ENCODE results near the gene SHC3. TPM values are rescaled to one million over a fixed set of nuclear protein-coding genes. Genes with fewer than 3 reads are reported as not detected.
A peak's percentile ranks its signal among the peaks of the same experiment; 100 is the strongest.

SHC3 gene
- total RNA-seq, 1 donor, result 0.36 TPM

- Histone ChIP-seq H3K27me3 (ENCODE audit: insufficient read depth, low read length) (no peaks in the 10 kb centered on the region), H3K4me2 (ENCODE audit: insufficient read depth, low read length) (peak overlapping the region; percentile 98), H3K79me2 (ENCODE audit: insufficient read depth, low read length) (peaks cover 30% of the 10 kb centered on the region), H3K27ac (ENCODE audit: low read depth, low read length) (no peak overlapping the region), H3K9me3 (ENCODE audit: low read depth, low read length) (no peaks in the 10 kb centered on the region), H4K20me1 (ENCODE audit: insufficient read depth, low read length) (peaks cover 3% of the 10 kb centered on the region), H2AFZ (ENCODE audit: low read length) (no peak overlapping the region), H3K4me1 (ENCODE audit: insufficient read depth, low read length) (peaks cover 41% of the 10 kb centered on the region), H3K4me3 (ENCODE audit: insufficient read depth, low read length) (peak overlapping the region; percentile 25), H3K36me3 (ENCODE audit: insufficient read depth, low read length) (peaks cover 4% of the 10 kb centered on the region)
- no peak for TF ChIP-seq CTCF (IDR thresholded peaks at IDR 0.05; ENCODE audit: extremely low read depth, low read depth, low read length)
- no peak for DNase-seq (ENCODE audit: insufficient read length, low spot score, missing footprints)
Measured at GRCh38 chr9:88993327-88993726, 185.3 kb downstream of the SHC3 start.

GRCh38 chr9:88992556-88992955, 186.1 kb downstream of the SHC3 start:
- Histone ChIP-seq H3K27me3 (ENCODE audit: insufficient read depth, low read length) (no peaks in the 10 kb centered on the region), H3K27ac (ENCODE audit: low read depth, low read length) (no peak overlapping the region), H3K9me3 (ENCODE audit: low read depth, low read length) (no peaks in the 10 kb centered on the region), H3K4me3 (ENCODE audit: insufficient read depth, low read length) (peak overlapping the region; percentile 84), H3K79me2 (ENCODE audit: insufficient read depth, low read length) (peaks cover 28% of the 10 kb centered on the region), H2AFZ (ENCODE audit: low read length) (no peak overlapping the region), H4K20me1 (ENCODE audit: insufficient read depth, low read length) (peaks cover 3% of the 10 kb centered on the region), H3K36me3 (ENCODE audit: insufficient read depth, low read length) (peaks cover 4% of the 10 kb centered on the region), H3K4me1 (ENCODE audit: insufficient read depth, low read length) (peaks cover 41% of the 10 kb centered on the region), H3K4me2 (ENCODE audit: insufficient read depth, low read length) (peak overlapping the region; percentile 98)
- DNase-seq (ENCODE audit: insufficient read length, low spot score, missing footprints), result peak; percentile 91
- no peak for TF ChIP-seq CTCF (IDR thresholded peaks at IDR 0.05; ENCODE audit: extremely low read depth, low read depth, low read length)

- no peak for TF ChIP-seq CTCF (IDR thresholded peaks at IDR 0.05; ENCODE audit: extremely low read depth, low read depth, low read length)
- peak; percentile 93 for DNase-seq (ENCODE audit: insufficient read length, low spot score, missing footprints)
- Histone ChIP-seq H3K9me3 (ENCODE audit: low read depth, low read length) (no peaks in the 10 kb centered on the region), H3K4me1 (ENCODE audit: insufficient read depth, low read length) (peaks cover 41% of the 10 kb centered on the region), H3K36me3 (ENCODE audit: insufficient read depth, low read length) (peaks cover 4% of the 10 kb centered on the region), H3K4me3 (ENCODE audit: insufficient read depth, low read length) (peak within 1 kb of the TSS; percentile 84), H3K27ac (ENCODE audit: low read depth, low read length) (peak within 1 kb of the TSS; percentile 28), H3K4me2 (ENCODE audit: insufficient read depth, low read length) (peak within 1 kb of the TSS; percentile 98), H3K27me3 (ENCODE audit: insufficient read depth, low read length) (no peaks in the 10 kb centered on the region), H2AFZ (ENCODE audit: low read length) (peak within 1 kb of the TSS; percentile 82), H3K79me2 (ENCODE audit: insufficient read depth, low read length) (peaks cover 26% of the 10 kb centered on the region), H4K20me1 (ENCODE audit: insufficient read depth, low read length) (peaks cover 3% of the 10 kb centered on the region)
Measured at GRCh38 chr9:88991066-88992034, 187.3 kb downstream of the SHC3 start, which contains the start of gene S1PR3. Gene S1PR3 (plus strand): TSS chr9:88991468. CDS start chr9:89001201, 9,733 bp downstream.

GRCh38 chr9:88990729-88991065, 187.9 kb downstream of the SHC3 start:
- H3K27ac ChIP-seq (ENCODE audit: low read depth, low read length), result no peak overlapping the region
- TF ChIP-seq CTCF (IDR thresholded peaks at IDR 0.05; ENCODE audit: extremely low read depth, low read depth, low read length), result no peak
- no peaks in the 10 kb centered on the region for H3K9me3 ChIP-seq (ENCODE audit: low read depth, low read length)
- H4K20me1 ChIP-seq (ENCODE audit: insufficient read depth, low read length), result peaks cover 3% of the 10 kb centered on the region
- DNase-seq (ENCODE audit: insufficient read length, low spot score, missing footprints), result no peak
- no peaks in the 10 kb centered on the region for H3K27me3 ChIP-seq (ENCODE audit: insufficient read depth, low read length)
- H3K79me2 ChIP-seq (ENCODE audit: insufficient read depth, low read length), result peaks cover 26% of the 10 kb centered on the region
- H2AFZ ChIP-seq (ENCODE audit: low read length), result peak overlapping the region; percentile 41
- H3K36me3 ChIP-seq (ENCODE audit: insufficient read depth, low read length), result peaks cover 3% of the 10 kb centered on the region
- H3K4me2 ChIP-seq (ENCODE audit: insufficient read depth, low read length), result peak overlapping the region; percentile 98
- H3K4me3 ChIP-seq (ENCODE audit: insufficient read depth, low read length), result peak overlapping the region; percentile 84
- H3K4me1 ChIP-seq (ENCODE audit: insufficient read depth, low read length), result peaks cover 41% of the 10 kb centered on the region

All from osteoblast (primary cell).